HK-2 (cell line): Measurements from ENCODE around the gene MINAR1.

ENCODE experiments used
- DNase-seq: peaks from one replicate; pipeline ENCODE4 v3.0.0-alpha.2; 2018; ENCODE audit not compliant: unreplicated experiment

MINAR1 gene

GRCh38 chr15:79432345-79433275, 474 bp downstream of the MINAR1 start:
- no peak for DNase-seq

GRCh38 chr15:79433276-79433990, 1.3 kb downstream of the MINAR1 start:
- no peak for DNase-seq

- DNase-seq: no peak
These were observed 2.2 kb downstream of the MINAR1 start for GRCh38 chr15:79434361-79434760.

GRCh38 chr15:79436037-79436780, 4.1 kb downstream of the MINAR1 start:
- no peak for DNase-seq

- DNase-seq: no peak
These were observed 5.3 kb downstream of the MINAR1 start for GRCh38 chr15:79437275-79438000.

GRCh38 chr15:79439236-79439635, 7.1 kb downstream of the MINAR1 start:
- DNase-seq: no peak

- DNase-seq: no peak
These were observed 8.3 kb downstream of the MINAR1 start for GRCh38 chr15:79440355-79440908.

- DNase-seq: no peak
These were observed 10.8 kb downstream of the MINAR1 start for GRCh38 chr15:79442911-79443310.

GRCh38 chr15:79447060-79447459, 14.9 kb downstream of the MINAR1 start:
- DNase-seq: no peak

GRCh38 chr15:79450648-79451047, 18.5 kb downstream of the MINAR1 start:
- DNase-seq: no peak

- no peak for DNase-seq
These were observed 19.3 kb downstream of the MINAR1 start for GRCh38 chr15:79451361-79451999.

GRCh38 chr15:79452244-79453051, 20.3 kb downstream of the MINAR1 start:
- DNase-seq: no peak

GRCh38 chr15:79453446-79453845, 21.3 kb downstream of the MINAR1 start:
- no peak for DNase-seq

- DNase-seq: no peak
These were observed 21.9 kb downstream of the MINAR1 start for GRCh38 chr15:79454063-79454462.

- no peak for DNase-seq
These were observed 23.2 kb downstream of the MINAR1 start for GRCh38 chr15:79455361-79455760.

GRCh38 chr15:79455943-79456342, 23.8 kb downstream of the MINAR1 start:
- DNase-seq: no peak

GRCh38 chr15:79458491-79458890, 26.4 kb downstream of the MINAR1 start:
- no peak for DNase-seq

- DNase-seq: no peak
These were observed 27.5 kb downstream of the MINAR1 start for GRCh38 chr15:79459666-79460065.

GRCh38 chr15:79463043-79463780, 31.1 kb downstream of the MINAR1 start:
- no peak for DNase-seq
